GM18858 (cell line): ENCODE measurements around the gene KCNK18.

Source experiments
- ATAC-seq: cut with Tn5 transposase; IDR thresholded peaks from one replicate; pipeline ENCODE4 v1.9.1; 2021; ENCODE audit not compliant: unreplicated experiment

KCNK18 gene

GRCh38 chr10:117197189-117197588 lies at the start of gene KCNK18:
Gene KCNK18 (plus strand): TSS chr10:117197489. CDS start chr10:117197489, 0 bp downstream.
- ATAC-seq: no peak

- no peak for ATAC-seq
These were observed 49.0 kb upstream of the KCNK18 start for GRCh38 chr10:117148284-117148683.

DNA sequence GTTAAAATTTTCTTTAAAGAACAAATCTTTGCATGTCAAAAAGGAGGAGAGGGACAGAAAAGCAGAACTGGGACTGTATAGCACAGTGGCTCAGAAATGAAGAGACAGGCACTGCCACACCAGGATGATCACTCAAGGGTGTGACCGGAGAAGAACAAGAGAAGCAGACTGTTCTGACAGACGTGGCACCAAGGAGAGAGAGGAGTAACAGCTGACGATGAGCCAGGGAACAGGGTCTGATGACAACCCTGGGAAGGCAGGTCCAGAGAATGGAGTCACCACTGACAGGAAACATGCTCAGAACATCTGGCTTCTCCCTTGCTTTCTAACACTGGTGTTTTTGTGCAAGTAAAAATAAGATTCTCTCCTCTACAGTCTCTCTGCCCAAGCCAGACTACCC lies 44.6 kb upstream of the KCNK18 start:
- ATAC-seq: no peak

- ATAC-seq: no peak
These were observed 39.0 kb upstream of the KCNK18 start for GRCh38 chr10:117158297-117158696.

DNA sequence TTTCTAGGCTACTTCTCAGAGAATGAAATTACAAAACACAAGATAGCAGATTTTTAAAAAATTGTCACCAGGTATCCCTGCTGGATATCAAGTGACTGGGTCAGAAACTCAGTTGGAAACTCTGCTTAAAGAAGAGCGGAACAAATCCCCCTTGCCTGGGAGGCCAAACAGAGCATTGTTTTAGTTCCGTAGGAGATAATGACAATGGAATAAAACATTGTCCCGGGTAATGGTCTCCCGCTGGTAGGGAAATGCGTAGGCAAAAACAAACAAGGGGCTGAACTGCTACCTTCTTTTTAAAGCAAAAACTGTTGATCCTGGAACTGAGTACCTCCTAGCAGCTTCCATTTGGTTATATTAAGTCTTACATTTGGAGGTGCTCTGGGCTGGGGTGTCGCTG lies 37.9 kb upstream of the KCNK18 start:
- ATAC-seq: no peak

- ATAC-seq: no peak
These were observed 36.7 kb upstream of the KCNK18 start for GRCh38 chr10:117160567-117160966.

DNA sequence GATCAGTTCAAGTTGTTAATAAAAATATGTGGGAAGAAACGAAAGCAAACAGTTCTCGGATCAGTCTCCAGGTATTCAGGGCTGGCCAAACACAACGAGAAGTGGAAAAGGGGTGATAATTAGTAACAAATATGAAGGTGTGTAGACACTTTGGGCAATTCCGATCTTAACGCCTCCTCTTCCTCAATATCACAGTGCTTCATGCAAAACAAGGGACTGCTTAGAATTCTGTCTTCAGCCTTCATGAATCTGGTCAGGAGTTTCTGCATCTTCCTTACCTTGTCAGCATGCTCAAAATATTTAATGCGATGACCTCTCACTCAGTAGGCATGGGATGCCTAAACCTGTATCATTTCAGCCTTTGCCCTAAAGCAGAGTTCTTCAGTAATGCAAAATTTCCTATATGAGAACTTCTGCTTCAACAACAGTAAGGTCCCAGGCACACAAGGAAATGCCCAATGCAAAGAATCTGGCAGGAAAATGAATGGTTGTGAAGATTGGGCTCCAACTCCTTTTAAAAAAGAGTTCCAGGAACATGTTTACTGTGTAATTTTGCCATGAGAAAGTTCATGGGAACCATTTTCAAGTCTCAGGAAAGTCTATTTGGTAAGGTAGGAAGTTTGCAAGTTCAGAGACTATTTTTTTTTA lies 35.8 kb upstream of the KCNK18 start:
- no peak for ATAC-seq

- no peak for ATAC-seq
These were observed 34.9 kb upstream of the KCNK18 start for GRCh38 chr10:117162093-117163060.

GRCh38 chr10:117163061-117163953 lies 34.0 kb upstream of the KCNK18 start:
- ATAC-seq: no peak

- ATAC-seq: no peak
These were observed 33.2 kb upstream of the KCNK18 start for GRCh38 chr10:117163954-117164548.

- ATAC-seq: no peak
These were observed 32.4 kb upstream of the KCNK18 start for GRCh38 chr10:117164592-117165537.

GRCh38 chr10:117165538-117166417 lies 31.5 kb upstream of the KCNK18 start:
- no peak for ATAC-seq

DNA sequence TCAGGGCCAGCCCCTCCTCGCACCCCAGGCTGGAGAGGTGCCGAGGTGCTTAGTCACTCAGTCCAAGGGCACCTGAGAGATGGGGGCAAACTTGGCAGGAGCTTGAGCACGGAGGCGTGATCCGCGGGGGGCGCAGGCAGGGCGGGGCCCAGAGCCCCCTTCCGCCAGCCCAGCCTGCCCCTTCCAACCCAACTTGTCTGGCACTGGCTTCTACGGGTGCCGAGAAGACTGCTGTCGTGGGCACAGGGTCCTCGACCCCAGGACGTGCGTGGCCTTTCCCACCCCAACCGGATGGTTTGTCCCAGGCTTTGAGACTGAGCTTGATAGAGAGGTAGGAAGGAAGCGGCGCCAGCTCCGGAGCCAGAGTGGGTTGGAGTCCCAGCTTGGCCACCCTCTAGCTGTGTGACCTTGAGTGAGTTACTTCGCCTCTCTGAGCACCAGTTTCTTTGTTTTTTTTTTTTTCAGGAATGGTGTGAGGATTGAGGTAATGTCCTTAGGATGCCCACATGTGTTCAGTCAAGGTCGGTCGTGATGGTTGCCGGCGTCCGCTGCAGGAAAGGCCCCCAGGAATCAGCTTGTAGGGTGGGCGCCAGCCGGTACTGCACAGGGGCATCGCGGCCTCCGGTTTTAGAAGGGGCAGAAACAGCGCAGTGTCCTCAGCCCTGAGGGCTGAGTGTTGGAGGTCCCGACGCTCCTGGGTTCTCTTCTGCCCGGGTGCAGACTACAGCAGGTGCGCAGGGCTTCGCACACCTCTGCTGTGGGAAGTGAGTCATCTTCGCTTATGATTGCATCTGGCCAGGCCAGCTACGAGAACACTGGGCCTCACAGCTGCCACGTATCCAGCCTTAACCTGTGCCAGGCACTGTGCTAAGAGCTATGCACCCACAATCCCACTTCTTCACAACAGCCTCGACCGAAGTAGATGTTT lies 30.6 kb upstream of the KCNK18 start:
- ATAC-seq: no peak

GRCh38 chr10:117167346-117167788 lies 29.9 kb upstream of the KCNK18 start:
- no peak for ATAC-seq

DNA sequence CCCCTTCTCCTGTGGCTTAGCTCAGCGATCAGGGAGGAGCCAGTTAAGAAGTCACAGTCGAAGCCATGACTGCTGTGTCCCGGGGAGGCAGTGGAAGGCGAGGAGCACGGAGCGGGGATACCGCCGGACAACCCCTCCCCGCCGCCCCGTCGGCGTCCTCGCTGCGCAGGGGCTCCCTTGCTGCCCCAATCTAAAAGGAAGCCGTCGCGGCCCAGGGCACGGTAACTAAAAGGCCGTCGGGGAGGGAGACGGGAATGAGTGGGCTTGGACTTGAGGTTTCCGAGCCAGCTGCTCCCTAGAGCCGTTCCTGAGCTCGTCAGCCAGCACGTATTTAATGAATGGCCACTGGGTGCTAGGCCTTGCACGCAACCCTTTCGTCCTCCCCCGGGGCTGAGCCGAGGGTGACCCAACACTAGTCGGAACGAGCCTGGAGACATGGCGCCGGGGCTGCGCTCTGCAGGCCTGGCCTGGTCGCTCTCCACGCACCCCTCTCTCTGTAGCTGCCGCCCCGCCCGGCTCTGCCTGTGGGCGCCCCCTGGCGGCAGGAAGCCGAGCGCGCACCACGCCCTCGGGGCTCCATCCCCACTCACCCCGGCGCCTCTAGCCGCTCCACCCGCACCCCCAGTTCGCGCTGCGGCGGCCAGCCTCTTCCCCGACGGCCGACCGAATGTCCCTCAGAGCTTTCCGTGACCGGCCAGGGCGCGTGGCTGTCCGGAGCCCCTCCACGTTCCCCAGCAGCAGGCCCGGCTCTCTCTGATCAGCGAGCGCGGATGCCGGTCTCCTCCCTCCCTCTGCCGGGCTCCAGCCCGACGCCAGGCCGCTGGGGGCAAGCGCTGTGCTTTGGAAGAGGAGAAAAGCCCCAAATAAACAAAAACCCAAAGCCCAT lies 29.3 kb upstream of the KCNK18 start:
- peak; percentile 83 for ATAC-seq

GRCh38 chr10:117168729-117169128 lies 28.6 kb upstream of the KCNK18 start:
- no peak for ATAC-seq

DNA sequence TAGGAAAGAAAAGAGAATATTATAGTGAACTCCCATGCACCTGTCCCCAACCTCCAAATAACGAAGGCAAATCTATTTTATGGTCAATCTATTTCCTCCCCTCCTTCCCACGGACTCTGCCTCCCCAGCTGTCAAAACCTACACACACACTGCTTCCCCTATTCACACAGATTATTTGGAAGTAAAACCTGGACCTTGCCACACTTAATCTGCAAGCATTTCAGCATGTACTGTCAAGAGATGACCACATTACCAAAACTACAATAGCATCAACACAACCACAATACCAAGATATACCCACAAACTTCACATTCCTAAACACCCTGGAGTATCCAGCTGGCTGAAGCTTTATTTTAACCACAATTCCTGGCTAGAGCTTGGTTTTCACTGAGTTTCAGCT lies 27.8 kb upstream of the KCNK18 start:
- ATAC-seq: no peak
